HepG2 (cell line): ENCODE data around the gene DNAJC4. TPM values are rescaled to one million over a fixed set of nuclear protein-coding genes. Genes with fewer than 3 reads are reported as not detected.
A peak's percentile ranks its signal among the peaks of the same experiment; 100 is the strongest.

ENCODE experiments used
- AGO2 ChIP-seq: fragments of 200-400 bp; formaldehyde crosslinking; optimal IDR thresholded peaks from 2 replicates; pipeline ENCODE3; 2017; ENCODE audit warnings: mild to moderate bottlenecking, low read depth, low read length, moderate library complexity
- AHDC1 ChIP-seq: sonication (generic); formaldehyde crosslinking; IDR thresholded peaks from 2 replicates; pipeline ENCODE4 v1.5.1; 2020; ENCODE audit warnings: mild to moderate bottlenecking, missing genetic modification reagents, borderline replicate concordance
- CBX2 ChIP-seq, 2 experiments: fragments of 200-600 bp in 1 of 2; sonication (generic); formaldehyde crosslinking in 1 of 2; IDR thresholded peaks; 2 replicates each; pipeline versions ENCODE4 v1.7.0 to v1.8.1; 2018 to 2022; ENCODE audit warnings: low read depth in 2 of 2, low read length in 1 of 2, mild to moderate bottlenecking in 1 of 2, missing genetic modification reagents in 1 of 2
- CENPT ChIP-seq: sonication (generic); formaldehyde crosslinking; IDR thresholded peaks from 2 replicates; pipeline ENCODE4 v1.8.0; 2022; ENCODE audit warnings: low read depth, mild to moderate bottlenecking, moderate library complexity, missing genetic modification reagents
- HNRNPLL ChIP-seq: fragments of 200-400 bp; formaldehyde crosslinking; IDR thresholded peaks from 2 replicates; pipeline ENCODE4 v1.6.1; 2017; ENCODE audit warnings: mild to moderate bottlenecking, low read depth, low read length; ENCODE audit not compliant: poor library complexity, severe bottlenecking
- KDM4B ChIP-seq: sonication (generic); formaldehyde crosslinking; IDR thresholded peaks from 2 replicates; pipeline ENCODE4 v1.4.0; 2020; ENCODE audit warnings: missing genetic modification reagents
- MEF2D ChIP-seq: sonication (generic); formaldehyde crosslinking; IDR thresholded peaks from 2 replicates; pipeline ENCODE4 v1.5.1; 2020; ENCODE audit warnings: mild to moderate bottlenecking, missing genetic modification reagents
- NFYC ChIP-seq: IDR thresholded peaks from 2 replicates; pipeline ENCODE4 v1.6.1; 2016; ENCODE audit warnings: missing genetic modification reagents, missing compliant biosample characterization
- NONO ChIP-seq, 2 experiments: fragments of 450-650 bp in 1 of 2; sonication (generic) in 1 of 2; formaldehyde crosslinking in 1 of 2; IDR thresholded peaks in 1 of 2; conservative IDR thresholded peaks in 1 of 2; 2 replicates each; pipeline versions ENCODE4 v1.6.1 to v1.8.0; 2017 to 2022; ENCODE audit warnings: mild to moderate bottlenecking in 1 of 2, missing genetic modification reagents in 1 of 2, moderate library complexity in 1 of 2
- NPAS2 ChIP-seq: sonication (generic); formaldehyde crosslinking; IDR thresholded peaks from 2 replicates; pipeline ENCODE4 v1.8.0; 2022; ENCODE audit warnings: mild to moderate bottlenecking, missing genetic modification reagents, borderline replicate concordance
- RAD51 ChIP-seq: fragments of 450-650 bp; IDR thresholded peaks from 2 replicates; pipeline ENCODE4 v1.6.1; 2016; ENCODE audit warnings: borderline replicate concordance
- RELA ChIP-seq: sonication (generic); formaldehyde crosslinking; IDR thresholded peaks from 2 replicates; pipeline ENCODE4 v1.4.0; 2020; ENCODE audit warnings: missing genetic modification reagents
- TCF12 ChIP-seq, 2 experiments: fragments of 450-650 bp in 1 of 2; sonication (generic) in 1 of 2; formaldehyde crosslinking in 1 of 2; IDR thresholded peaks; 2 replicates each; pipeline versions ENCODE4 v1.6.1 to v1.8.0; 2017 to 2022; ENCODE audit warnings: antibody characterized with exemption in 1 of 2, mild to moderate bottlenecking in 1 of 2, missing genetic modification reagents in 1 of 2, moderate library complexity in 1 of 2
- ZNF501 ChIP-seq: sonication (generic); formaldehyde crosslinking; IDR thresholded peaks from 2 replicates; pipeline ENCODE4 v1.5.1; 2020; ENCODE audit warnings: mild to moderate bottlenecking, moderate library complexity, missing genetic modification reagents
- ZNF549 ChIP-seq: sonication (generic); formaldehyde crosslinking; IDR thresholded peaks from 2 replicates; pipeline ENCODE4 v1.5.0; 2020; ENCODE audit warnings: missing genetic modification reagents
- polyA plus RNA-seq, 8 experiments: library from polyadenylated mRNA; depleted of rRNA in 3 of 8; stranded (reverse) in 7 of 8; unstranded in 1 of 8; fragments of >200 nt; fragmentation: Illumina TruSeq in 4 of 8; extraction: Trizol in 4 of 8; gene quantifications; 2 replicates each; pipeline versions ENCODE4 v1.2.1 to v1.2.3, GENCODE V29; 2011 to 2016; ENCODE audit warnings: low read depth in 4 of 8, missing spikeins in 1 of 8, mixed read lengths in 1 of 8; ENCODE audit not compliant: insufficient read depth in 1 of 8
- total RNA-seq, 5 experiments: library from RNA; depleted of rRNA; stranded (reverse); fragments of >200 nt; fragmentation: Illumina TruSeq; extraction: Trizol; gene quantifications; 2 replicates each; pipeline ENCODE4 v1.2.3, GENCODE V29; 2016; ENCODE audit warnings: low read depth in 1 of 5
- TF ChIP-seq, protein P1 (sequence below): sonication (generic); formaldehyde crosslinking; IDR thresholded peaks from 2 replicates; pipeline ENCODE4 v1.4.0; 2020; ENCODE audit warnings: missing genetic modification reagents, mild to moderate bottlenecking, borderline replicate concordance
- TF ChIP-seq, protein P2 (sequence below): sonication (generic); formaldehyde crosslinking; IDR thresholded peaks from 2 replicates; pipeline ENCODE4 v1.4.0; 2020; ENCODE audit warnings: mild to moderate bottlenecking, missing genetic modification reagents

DNAJC4 gene
- total and polyA plus RNA-seq, 2 of the 13 experiments (the other 11 are each of a cell fraction or from before 2014, with no cell fraction given) = 10.3 to 60.8 TPM

DNA sequence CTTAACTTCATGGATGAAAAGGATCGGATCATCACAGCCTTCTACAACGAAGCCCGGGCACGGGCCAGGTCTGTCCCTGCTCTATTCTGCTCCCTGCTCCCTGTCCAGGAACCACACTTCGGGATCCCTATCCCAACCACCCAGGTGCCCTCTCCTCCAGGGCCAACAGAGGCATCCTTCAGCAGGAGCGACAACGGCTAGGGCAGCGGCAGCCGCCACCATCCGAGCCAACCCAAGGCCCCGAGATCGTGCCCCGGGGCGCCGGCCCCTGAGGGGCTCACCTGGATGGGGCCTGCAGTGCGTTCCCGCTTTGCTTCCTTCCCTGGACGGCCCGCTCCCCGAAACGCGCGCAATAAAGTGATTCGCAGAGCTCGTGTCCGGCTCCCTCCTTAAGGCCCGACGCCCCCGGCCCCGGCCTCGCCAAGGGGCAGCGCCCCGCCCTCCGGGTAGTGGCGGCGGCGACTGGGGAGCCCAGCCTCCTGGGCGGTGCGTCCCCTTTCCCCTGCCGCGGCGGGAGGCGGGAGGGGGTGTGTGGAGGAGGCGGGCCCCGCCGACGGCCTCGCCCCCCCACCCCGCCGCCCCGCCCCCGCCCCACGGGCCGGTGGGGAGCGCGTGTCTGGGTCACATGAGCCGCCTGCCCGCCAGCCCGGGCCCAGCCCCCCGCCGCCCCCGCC lies 3.7 kb downstream of the DNAJC4 start, which contains the start of gene VEGFB (continued):
- no peak for TF ChIP-seq AHDC1
- peak; percentile 19 for TF ChIP-seq HNRNPLL
- TF ChIP-seq NPAS2 (CRISPR knock-in tag) = no peak
- no peak for TF ChIP-seq NFYC (CRISPR knock-in tag)
- TF ChIP-seq AGO2 = peak; percentile 78
- TF ChIP-seq RELA (CRISPR knock-in tag) = no peak
- TF ChIP-seq, protein P1, sequence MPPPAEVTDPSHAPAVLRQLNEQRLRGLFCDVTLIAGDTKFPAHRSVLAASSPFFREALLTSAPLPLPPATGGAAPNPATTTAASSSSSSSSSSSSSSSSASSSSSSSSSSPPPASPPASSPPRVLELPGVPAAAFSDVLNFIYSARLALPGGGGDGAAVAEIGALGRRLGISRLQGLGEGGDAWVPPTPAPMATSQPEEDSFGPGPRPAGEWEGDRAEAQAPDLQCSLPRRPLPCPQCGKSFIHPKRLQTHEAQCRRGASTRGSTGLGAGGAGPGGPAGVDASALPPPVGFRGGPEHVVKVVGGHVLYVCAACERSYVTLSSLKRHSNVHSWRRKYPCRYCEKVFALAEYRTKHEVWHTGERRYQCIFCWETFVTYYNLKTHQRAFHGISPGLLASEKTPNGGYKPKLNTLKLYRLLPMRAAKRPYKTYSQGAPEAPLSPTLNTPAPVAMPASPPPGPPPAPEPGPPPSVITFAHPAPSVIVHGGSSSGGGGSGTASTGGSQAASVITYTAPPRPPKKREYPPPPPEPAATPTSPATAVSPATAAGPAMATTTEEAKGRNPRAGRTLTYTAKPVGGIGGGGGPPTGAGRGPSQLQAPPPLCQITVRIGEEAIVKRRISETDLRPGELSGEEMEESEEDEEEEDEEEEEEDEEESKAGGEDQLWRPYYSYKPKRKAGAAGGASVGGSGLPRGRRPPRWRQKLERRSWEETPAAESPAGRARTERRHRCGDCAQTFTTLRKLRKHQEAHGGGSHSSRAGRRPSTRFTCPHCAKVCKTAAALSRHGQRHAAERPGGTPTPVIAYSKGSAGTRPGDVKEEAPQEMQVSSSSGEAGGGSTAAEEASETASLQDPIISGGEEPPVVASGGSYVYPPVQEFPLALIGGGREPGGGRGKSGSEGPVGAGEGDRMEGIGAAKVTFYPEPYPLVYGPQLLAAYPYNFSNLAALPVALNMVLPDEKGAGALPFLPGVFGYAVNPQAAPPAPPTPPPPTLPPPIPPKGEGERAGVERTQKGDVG (CRISPR knock-in tag) = no peak
- 0 out of 2 replicates have a peak, but pooled peaks have one; percentile 18 for TF ChIP-seq ZNF501 (CRISPR knock-in tag)
- TF ChIP-seq, protein P2, sequence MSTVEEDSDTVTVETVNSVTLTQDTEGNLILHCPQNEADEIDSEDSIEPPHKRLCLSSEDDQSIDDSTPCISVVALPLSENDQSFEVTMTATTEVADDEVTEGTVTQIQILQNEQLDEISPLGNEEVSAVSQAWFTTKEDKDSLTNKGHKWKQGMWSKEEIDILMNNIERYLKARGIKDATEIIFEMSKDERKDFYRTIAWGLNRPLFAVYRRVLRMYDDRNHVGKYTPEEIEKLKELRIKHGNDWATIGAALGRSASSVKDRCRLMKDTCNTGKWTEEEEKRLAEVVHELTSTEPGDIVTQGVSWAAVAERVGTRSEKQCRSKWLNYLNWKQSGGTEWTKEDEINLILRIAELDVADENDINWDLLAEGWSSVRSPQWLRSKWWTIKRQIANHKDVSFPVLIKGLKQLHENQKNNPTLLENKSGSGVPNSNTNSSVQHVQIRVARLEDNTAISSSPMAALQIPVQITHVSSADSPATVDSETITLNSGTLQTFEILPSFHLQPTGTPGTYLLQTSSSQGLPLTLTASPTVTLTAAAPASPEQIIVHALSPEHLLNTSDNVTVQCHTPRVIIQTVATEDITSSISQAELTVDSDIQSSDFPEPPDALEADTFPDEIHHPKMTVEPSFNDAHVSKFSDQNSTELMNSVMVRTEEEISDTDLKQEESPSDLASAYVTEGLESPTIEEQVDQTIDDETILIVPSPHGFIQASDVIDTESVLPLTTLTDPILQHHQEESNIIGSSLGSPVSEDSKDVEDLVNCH = no peak
- TF ChIP-seq CENPT (CRISPR knock-in tag) = no peak
- no peak for TF ChIP-seq CBX2 (IDR thresholded peaks at IDR 0.05; ENCODE audit: low read depth, low read length)
- no peak for TF ChIP-seq CBX2 (CRISPR knock-in tag; IDR thresholded peaks at IDR 0.05; ENCODE audit: low read depth)
- no peak for TF ChIP-seq TCF12 (IDR thresholded peaks at IDR 0.05)
- no peak for TF ChIP-seq TCF12 (CRISPR knock-in tag; IDR thresholded peaks at IDR 0.05)
- no peak for TF ChIP-seq RAD51
- TF ChIP-seq KDM4B (CRISPR knock-in tag) = no peak; the same call in 1 of the 2 replicates
- no peak for TF ChIP-seq NONO (IDR thresholded peaks at IDR 0.05)
- 0 out of 2 replicates have a peak, but pooled peaks have one; percentile 45 for TF ChIP-seq NONO (CRISPR knock-in tag; conservative IDR thresholded peaks at IDR 0.05)
- TF ChIP-seq MEF2D = 0 out of 2 replicates have a peak, but pooled peaks have one; percentile 48
- TF ChIP-seq ZNF549 (CRISPR knock-in tag) = no peak
